Sigmoid colon (tissue), 7 donors: Measurements from ENCODE around the gene SLC22A4. TPM values are rescaled to one million over a fixed set of nuclear protein-coding genes. Genes with fewer than 3 reads are reported as not detected.

Experiments
- DNase-seq: peaks from one replicate; pipeline ENCODE4 v3.0.0-alpha.2; 2019
- H3K27ac ChIP-seq, 4 donors: fragments of 200-600 bp; sonication (generic); one replicate each; pipeline ENCODE4 v1.5.1; 2016 to 2019; ENCODE audit warnings: mild to moderate bottlenecking in 1 of 4
- H3K27me3 ChIP-seq, 3 donors: fragments of 200-600 bp; sonication (generic); one replicate each; pipeline ENCODE4 v1.5.1; 2019; ENCODE audit warnings: mild to moderate bottlenecking in 1 of 3
- H3K36me3 ChIP-seq, 4 donors: fragments of 200-600 bp; sonication (generic); one replicate each; pipeline ENCODE4 v1.5.1; 2016 to 2019
- H3K4me1 ChIP-seq, 4 donors: fragments of 200-600 bp; sonication (generic); one replicate each; pipeline ENCODE4 v1.5.1; 2017 to 2019
- H3K4me3 ChIP-seq, 4 donors: fragments of 200-600 bp; sonication (generic); one replicate each; pipeline ENCODE4 v1.5.1; 2017 to 2019; ENCODE audit warnings: mild to moderate bottlenecking in 2 of 4, moderate library complexity in 1 of 4
- H3K9me3 ChIP-seq, 4 donors: fragments of 200-600 bp in 3 of 4; sonication (generic) in 3 of 4; one replicate each; pipeline versions ENCODE4 v1.5.1 to v1.6.1; 2013 to 2019
- CTCF ChIP-seq, 4 experiments: fragments of 450-650 bp in 3 of 4; fragments of 200-600 bp in 1 of 4; IDR thresholded peaks; one replicate each; pipeline ENCODE4 v1.5.1; 2016 to 2019; ENCODE audit warnings: antibody characterized with exemption in 4 of 4, mild to moderate bottlenecking in 3 of 4, moderate library complexity in 2 of 4
- EP300 ChIP-seq, 4 donors: sonication (generic); formaldehyde crosslinking; IDR thresholded peaks; one replicate each; pipeline ENCODE4 v1.6.1; 2017; ENCODE audit warnings: antibody characterized with exemption in 4 of 4
- POLR2A ChIP-seq, 2 donors: fragments of 450-650 bp; IDR thresholded peaks; one replicate each; pipeline ENCODE4 v1.6.1; 2016; ENCODE audit warnings: antibody characterized with exemption in 2 of 2, mild to moderate bottlenecking in 2 of 2, moderate library complexity in 2 of 2
- POLR2AphosphoS5 ChIP-seq, 4 donors: sonication (generic); formaldehyde crosslinking; IDR thresholded peaks; one replicate each; pipeline ENCODE4 v1.6.1; 2017; ENCODE audit warnings: antibody characterized with exemption in 4 of 4
- WGBS, 2 donors: extraction: QIAGEN DNeasy Blood & Tissue Kit; methylation state at CpG; one replicate each; pipeline ENCODE4 v1.1.7; 2013; 5-methylcytosine and 5-hydroxymethylcytosine counted together
- intact Hi-C: fragments of 100-400 bp; cut with DNase I; formaldehyde crosslinking; loops from one replicate; pipeline ENCODE4 v1.15.1; 2023
- polyA plus RNA-seq, 3 donors: library from polyadenylated mRNA; stranded (reverse); fragments of 200-250 nt; gene quantifications; one replicate each; pipeline ENCODE4 v1.2.3, GENCODE V29; 2013
- total RNA-seq, 4 donors: library from RNA; depleted of rRNA; stranded (reverse); fragments of >200 nt; gene quantifications; one replicate each; pipeline ENCODE4 v1.1.0, GENCODE V29; 2016
- donor health status: healthy with polysubstance abuse.
- donor health status: Bipolar disorder and iron deficiency.
- donor health status: healthy.

Gene SLC22A4
- total and polyA plus RNA-seq, 7 donors, result 0.49 to 3.4 (median 0.83) TPM

- Histone ChIP-seq H3K36me3 (no peaks in the 10 kb centered on the region), H3K27me3 (no peaks in the 10 kb centered on the region), H3K4me3 (no peak overlapping the region), H3K4me1 (peaks cover 0 to 27% (median 22%) of the 10 kb centered on the region in 4 donors), H3K27ac (no peak overlapping the region), H3K9me3 (no peaks in the 10 kb centered on the region)
- no peak for DNase-seq
- no peak for TF ChIP-seq POLR2AphosphoS5 (IDR thresholded peaks at IDR 0.05)
- TF ChIP-seq POLR2A (IDR thresholded peaks at IDR 0.05), result no peak
- no peak for TF ChIP-seq EP300 (IDR thresholded peaks at IDR 0.05)
- TF ChIP-seq CTCF (IDR thresholded peaks at IDR 0.05), result no peak
- intact Hi-C loops, result loop anchor here (10.0 kb wide), 1 partner anchor 198 kb away; the partner anchor contains the start of gene IRF1
- 87 to 94% methylated on average over 8 of the region's 8 CpGs for WGBS, 2 donors
Measured at GRCh38 chr5:132296412-132297016, 2.3 kb downstream of the SLC22A4 start.

GRCh38 chr5:132297211-132297940, 3.2 kb downstream of the SLC22A4 start:
- no peaks in the 10 kb centered on the region for H3K36me3 ChIP-seq
- intact Hi-C loops, result loop anchor here (10.0 kb wide), 1 partner anchor 197 kb away; the partner anchor contains the start of gene IRF1
- H3K4me1 ChIP-seq, result peaks cover 0 to 26% (median 21%) of the 10 kb centered on the region in 4 donors
- H3K27me3 ChIP-seq, result no peaks in the 10 kb centered on the region
- TF ChIP-seq CTCF (IDR thresholded peaks at IDR 0.05) (no peak), POLR2A (IDR thresholded peaks at IDR 0.05) (no peak), POLR2AphosphoS5 (IDR thresholded peaks at IDR 0.05) (no peak), EP300 (IDR thresholded peaks at IDR 0.05) (no peak)
- no peak for DNase-seq
- H3K27ac ChIP-seq, result no peak overlapping the region
- WGBS, 2 donors, result 95 to 97% methylated on average over 4 of the region's 4 CpGs
- no peak overlapping the region for H3K4me3 ChIP-seq
- H3K9me3 ChIP-seq, result no peaks in the 10 kb centered on the region

GRCh38 chr5:132298298-132299212, 4.4 kb downstream of the SLC22A4 start:
- no peaks in the 10 kb centered on the region for H3K9me3 ChIP-seq
- 81 to 85% methylated on average over 6 of the region's 6 CpGs for WGBS, 2 donors
- H3K4me3 ChIP-seq, result no peak overlapping the region
- peaks cover 0 to 22% (median 13%) of the 10 kb centered on the region in 4 donors for H3K4me1 ChIP-seq
- intact Hi-C loops, result loop anchor here (2.0 to 10.0 kb wide), 2 partner anchors 60 to 196 kb away; partner anchors contain the start of gene IRF1
- no peak overlapping the region for H3K27ac ChIP-seq
- H3K36me3 ChIP-seq, result no peaks in the 10 kb centered on the region
- DNase-seq, result no peak
- TF ChIP-seq CTCF (IDR thresholded peaks at IDR 0.05) (no peak), POLR2A (IDR thresholded peaks at IDR 0.05) (no peak), POLR2AphosphoS5 (IDR thresholded peaks at IDR 0.05) (no peak), EP300 (IDR thresholded peaks at IDR 0.05) (no peak)
- no peaks in the 10 kb centered on the region for H3K27me3 ChIP-seq

GRCh38 chr5:132299917-132300316, 5.7 kb downstream of the SLC22A4 start:
- WGBS, 2 donors, result 20 to 70% methylated on average over 2 of the region's 2 CpGs
- Histone ChIP-seq H3K4me1 (peaks cover 0 to 16% (median 10%) of the 10 kb centered on the region in 4 donors), H3K9me3 (no peaks in the 10 kb centered on the region), H3K27me3 (no peaks in the 10 kb centered on the region), H3K36me3 (no peaks in the 10 kb centered on the region), H3K27ac (no peak overlapping the region), H3K4me3 (no peak overlapping the region)
- TF ChIP-seq POLR2AphosphoS5 (IDR thresholded peaks at IDR 0.05) (no peak), POLR2A (IDR thresholded peaks at IDR 0.05) (no peak), CTCF (IDR thresholded peaks at IDR 0.05) (no peak), EP300 (IDR thresholded peaks at IDR 0.05) (no peak)
- intact Hi-C loops, result loop anchor here (2.0 to 10.0 kb wide), 2 partner anchors 61 to 195 kb away; partner anchors contain the start of gene IRF1
- DNase-seq, result no peak
